HepG2 (cell line): ENCODE data around the gene GLYR1. TPM values are rescaled to one million over a fixed set of nuclear protein-coding genes. Genes with fewer than 3 reads are reported as not detected.

Source experiments
- BORCS8-MEF2B ChIP-seq: sonication (generic); formaldehyde crosslinking; IDR thresholded peaks from 2 replicates; pipeline ENCODE4 v1.8.0; 2022; ENCODE audit warnings: mild to moderate bottlenecking, missing genetic modification reagents
- GFI1 ChIP-seq: sonication (generic); formaldehyde crosslinking; IDR thresholded peaks from 2 replicates; pipeline ENCODE4 v1.5.0; 2020; ENCODE audit warnings: missing genetic modification reagents, mild to moderate bottlenecking, borderline replicate concordance
- GLI4 ChIP-seq: sonication (generic); formaldehyde crosslinking; IDR thresholded peaks from 2 replicates; pipeline ENCODE4 v1.5.1; 2020; ENCODE audit warnings: missing genetic modification reagents, mild to moderate bottlenecking, moderate library complexity, borderline replicate concordance
- IRF2 ChIP-seq: IDR thresholded peaks from 2 replicates; pipeline ENCODE4 v1.6.1; 2018; ENCODE audit warnings: missing genetic modification reagents, missing compliant biosample characterization
- PPARG ChIP-seq: conservative IDR thresholded peaks from 2 replicates; pipeline ENCODE4 v1.6.1; 2016; ENCODE audit warnings: missing biosample characterization, missing genetic modification reagents
- SYNCRIP ChIP-seq: fragments of 200-400 bp; formaldehyde crosslinking; IDR thresholded peaks from 2 replicates; pipeline ENCODE4 v1.6.1; 2018; ENCODE audit warnings: mild to moderate bottlenecking, low read depth, low read length; ENCODE audit not compliant: insufficient read depth
- TOE1 ChIP-seq: sonication (generic); formaldehyde crosslinking; IDR thresholded peaks from 2 replicates; pipeline ENCODE4 v1.4.0; 2020; ENCODE audit warnings: mild to moderate bottlenecking, missing genetic modification reagents
- WIZ ChIP-seq: sonication (generic); formaldehyde crosslinking; IDR thresholded peaks from 2 replicates; pipeline ENCODE4 v1.5.1; 2020; ENCODE audit warnings: mild to moderate bottlenecking, missing genetic modification reagents
- YEATS4 ChIP-seq: sonication (generic); formaldehyde crosslinking; IDR thresholded peaks from 2 replicates; pipeline ENCODE4 v1.4.0; 2020; ENCODE audit warnings: missing genetic modification reagents, borderline replicate concordance
- ZNF230 ChIP-seq: sonication (generic); formaldehyde crosslinking; IDR thresholded peaks from 2 replicates; pipeline ENCODE4 v1.4.0; 2020; ENCODE audit warnings: mild to moderate bottlenecking, missing genetic modification reagents
- ZNF232 ChIP-seq: sonication (generic); formaldehyde crosslinking; IDR thresholded peaks from 2 replicates; pipeline ENCODE4 v1.4.0; 2020; ENCODE audit warnings: missing genetic modification reagents, borderline replicate concordance
- ZNF510 ChIP-seq: sonication (generic); formaldehyde crosslinking; IDR thresholded peaks from 2 replicates; pipeline ENCODE4 v1.4.0; 2020; ENCODE audit warnings: low read depth, mild to moderate bottlenecking, missing genetic modification reagents
- ZNF749 ChIP-seq: sonication (generic); formaldehyde crosslinking; IDR thresholded peaks from 2 replicates; pipeline ENCODE4 v1.8.0; 2022; ENCODE audit warnings: mild to moderate bottlenecking, missing genetic modification reagents, moderate library complexity, borderline replicate concordance
- ZNF878 ChIP-seq: sonication (generic); formaldehyde crosslinking; IDR thresholded peaks from 2 replicates; pipeline ENCODE4 v1.8.1; 2023; ENCODE audit warnings: mild to moderate bottlenecking, missing genetic modification reagents, moderate library complexity
- polyA plus RNA-seq, 8 experiments: library from polyadenylated mRNA; depleted of rRNA in 3 of 8; stranded (reverse) in 7 of 8; unstranded in 1 of 8; fragments of >200 nt; fragmentation: Illumina TruSeq in 4 of 8; extraction: Trizol in 4 of 8; gene quantifications; 2 replicates each; pipeline versions ENCODE4 v1.2.1 to v1.2.3, GENCODE V29; 2011 to 2016; ENCODE audit warnings: low read depth in 4 of 8, missing spikeins in 1 of 8, mixed read lengths in 1 of 8; ENCODE audit not compliant: insufficient read depth in 1 of 8
- total RNA-seq, 5 experiments: library from RNA; depleted of rRNA; stranded (reverse); fragments of >200 nt; fragmentation: Illumina TruSeq; extraction: Trizol; gene quantifications; 2 replicates each; pipeline ENCODE4 v1.2.3, GENCODE V29; 2016; ENCODE audit warnings: low read depth in 1 of 5
- TF ChIP-seq, protein P1 (sequence below): sonication (generic); formaldehyde crosslinking; IDR thresholded peaks from 2 replicates; pipeline ENCODE4 v1.4.0; 2020; ENCODE audit warnings: missing genetic modification reagents
- TF ChIP-seq, protein P2 (sequence below): sonication (generic); formaldehyde crosslinking; IDR thresholded peaks from 2 replicates; pipeline ENCODE4 v1.4.0; 2020; ENCODE audit warnings: mild to moderate bottlenecking, missing genetic modification reagents
- TF ChIP-seq, protein P3 (sequence below): sonication (generic); formaldehyde crosslinking; IDR thresholded peaks from 2 replicates; pipeline ENCODE4 v1.8.0; 2023; ENCODE audit warnings: mild to moderate bottlenecking, missing genetic modification reagents
- TF ChIP-seq, protein P4 (sequence below): sonication (generic); formaldehyde crosslinking; IDR thresholded peaks from 2 replicates; pipeline ENCODE4 v1.4.0; 2020; ENCODE audit warnings: missing genetic modification reagents
- TF ChIP-seq, protein P5 (sequence below): sonication (generic); formaldehyde crosslinking; IDR thresholded peaks from 2 replicates; pipeline ENCODE4 v1.4.0; 2020; ENCODE audit warnings: missing genetic modification reagents, mild to moderate bottlenecking, borderline replicate concordance
- TF ChIP-seq, protein P6 (sequence below): sonication (generic); formaldehyde crosslinking; IDR thresholded peaks from 2 replicates; pipeline ENCODE4 v1.8.0; 2022; ENCODE audit warnings: mild to moderate bottlenecking, missing genetic modification reagents

The GLYR1 gene
- total and polyA plus RNA-seq, 2 of the 13 experiments (the other 11 are each of a cell fraction or from before 2014, with no cell fraction given): 28.3 to 48.7 TPM

DNA sequence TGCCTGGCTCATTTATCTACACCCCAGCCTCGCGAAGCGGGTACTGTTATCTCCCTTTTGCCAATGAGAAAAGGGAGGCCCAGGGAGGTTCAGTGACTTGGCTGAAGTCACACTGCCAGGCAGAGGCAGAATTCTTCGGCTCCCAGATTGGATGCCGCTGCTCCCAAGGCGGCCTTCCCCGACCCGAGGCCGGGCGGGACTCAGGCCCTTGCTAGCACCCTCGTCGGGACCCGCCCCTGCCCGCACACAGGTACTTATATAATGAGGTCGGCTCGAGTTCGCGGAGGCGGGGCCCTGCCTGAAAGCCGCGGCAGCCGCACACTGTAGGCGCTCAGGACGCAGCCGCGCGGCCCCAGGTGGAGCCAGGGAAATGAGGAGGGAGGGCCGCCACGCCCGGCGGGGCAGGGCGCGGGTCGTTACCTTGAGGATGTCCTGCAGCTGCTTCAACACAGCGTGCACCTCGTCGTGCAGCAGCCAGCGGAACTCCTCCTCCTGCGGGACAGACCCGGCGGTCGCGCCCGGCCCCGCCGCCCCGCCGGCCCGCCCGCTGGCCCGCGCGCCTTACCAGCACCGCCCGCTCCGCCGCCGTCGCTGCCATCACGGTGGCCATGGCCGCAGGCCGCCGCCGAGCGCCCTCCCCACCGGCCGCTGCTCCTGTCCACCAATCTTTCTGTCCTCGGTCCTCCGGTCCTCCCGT is 45.0 kb downstream of the GLYR1 start, which contains the start of gene ROGDI (continued):
- TF ChIP-seq, protein P1, sequence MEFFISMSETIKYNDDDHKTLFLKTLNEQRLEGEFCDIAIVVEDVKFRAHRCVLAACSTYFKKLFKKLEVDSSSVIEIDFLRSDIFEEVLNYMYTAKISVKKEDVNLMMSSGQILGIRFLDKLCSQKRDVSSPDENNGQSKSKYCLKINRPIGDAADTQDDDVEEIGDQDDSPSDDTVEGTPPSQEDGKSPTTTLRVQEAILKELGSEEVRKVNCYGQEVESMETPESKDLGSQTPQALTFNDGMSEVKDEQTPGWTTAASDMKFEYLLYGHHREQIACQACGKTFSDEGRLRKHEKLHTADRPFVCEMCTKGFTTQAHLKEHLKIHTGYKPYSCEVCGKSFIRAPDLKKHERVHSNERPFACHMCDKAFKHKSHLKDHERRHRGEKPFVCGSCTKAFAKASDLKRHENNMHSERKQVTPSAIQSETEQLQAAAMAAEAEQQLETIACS (CRISPR knock-in tag): no peak
- TF ChIP-seq SYNCRIP (no peak), ZNF230 (CRISPR knock-in tag) (no peak), GFI1 (no peak; the same call in 1 of the 2 replicates), GLI4 (CRISPR knock-in tag) (peak; percentile 56; the same call in 1 of the 2 replicates), IRF2 (CRISPR knock-in tag) (peak; percentile 45; the same call in 1 of the 2 replicates), BORCS8-MEF2B (CRISPR knock-in tag) (no peak), TOE1 (no peak), ZNF749 (CRISPR knock-in tag) (no peak), ZNF878 (CRISPR knock-in tag) (no peak), WIZ (CRISPR knock-in tag) (no peak), YEATS4 (CRISPR knock-in tag) (peak; percentile 54; the same call in 1 of the 2 replicates), PPARG (0 out of 2 replicates have a peak, but pooled peaks have one; percentile 22), ZNF510 (no peak), ZNF232 (CRISPR knock-in tag) (no peak)
- TF ChIP-seq, protein P2, sequence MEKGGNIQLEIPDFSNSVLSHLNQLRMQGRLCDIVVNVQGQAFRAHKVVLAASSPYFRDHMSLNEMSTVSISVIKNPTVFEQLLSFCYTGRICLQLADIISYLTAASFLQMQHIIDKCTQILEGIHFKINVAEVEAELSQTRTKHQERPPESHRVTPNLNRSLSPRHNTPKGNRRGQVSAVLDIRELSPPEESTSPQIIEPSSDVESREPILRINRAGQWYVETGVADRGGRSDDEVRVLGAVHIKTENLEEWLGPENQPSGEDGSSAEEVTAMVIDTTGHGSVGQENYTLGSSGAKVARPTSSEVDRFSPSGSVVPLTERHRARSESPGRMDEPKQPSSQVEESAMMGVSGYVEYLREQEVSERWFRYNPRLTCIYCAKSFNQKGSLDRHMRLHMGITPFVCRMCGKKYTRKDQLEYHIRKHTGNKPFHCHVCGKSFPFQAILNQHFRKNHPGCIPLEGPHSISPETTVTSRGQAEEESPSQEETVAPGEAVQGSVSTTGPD: no peak
- TF ChIP-seq, protein P3, sequence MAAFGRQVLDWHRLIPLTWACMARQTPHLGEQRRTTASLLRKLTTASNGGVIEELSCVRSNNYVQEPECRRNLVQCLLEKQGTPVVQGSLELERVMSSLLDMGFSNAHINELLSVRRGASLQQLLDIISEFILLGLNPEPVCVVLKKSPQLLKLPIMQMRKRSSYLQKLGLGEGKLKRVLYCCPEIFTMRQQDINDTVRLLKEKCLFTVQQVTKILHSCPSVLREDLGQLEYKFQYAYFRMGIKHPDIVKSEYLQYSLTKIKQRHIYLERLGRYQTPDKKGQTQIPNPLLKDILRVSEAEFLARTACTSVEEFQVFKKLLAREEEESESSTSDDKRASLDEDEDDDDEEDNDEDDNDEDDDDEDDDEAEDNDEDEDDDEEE (CRISPR knock-in tag): peak; percentile 79; the same call in 1 of the 2 replicates
- TF ChIP-seq, protein P4, sequence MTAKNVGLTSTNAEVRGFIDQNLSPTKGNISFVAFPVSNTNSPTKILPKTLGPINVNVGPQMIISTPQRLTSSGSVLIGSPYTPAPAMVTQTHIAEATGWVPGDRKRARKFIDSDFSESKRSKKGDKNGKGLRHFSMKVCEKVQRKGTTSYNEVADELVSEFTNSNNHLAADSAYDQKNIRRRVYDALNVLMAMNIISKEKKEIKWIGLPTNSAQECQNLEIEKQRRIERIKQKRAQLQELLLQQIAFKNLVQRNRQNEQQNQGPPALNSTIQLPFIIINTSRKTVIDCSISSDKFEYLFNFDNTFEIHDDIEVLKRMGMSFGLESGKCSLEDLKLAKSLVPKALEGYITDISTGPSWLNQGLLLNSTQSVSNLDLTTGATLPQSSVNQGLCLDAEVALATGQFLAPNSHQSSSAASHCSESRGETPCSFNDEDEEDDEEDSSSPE (CRISPR knock-in tag): peak; percentile 49; the same call in 1 of the 2 replicates
- TF ChIP-seq, protein P5, sequence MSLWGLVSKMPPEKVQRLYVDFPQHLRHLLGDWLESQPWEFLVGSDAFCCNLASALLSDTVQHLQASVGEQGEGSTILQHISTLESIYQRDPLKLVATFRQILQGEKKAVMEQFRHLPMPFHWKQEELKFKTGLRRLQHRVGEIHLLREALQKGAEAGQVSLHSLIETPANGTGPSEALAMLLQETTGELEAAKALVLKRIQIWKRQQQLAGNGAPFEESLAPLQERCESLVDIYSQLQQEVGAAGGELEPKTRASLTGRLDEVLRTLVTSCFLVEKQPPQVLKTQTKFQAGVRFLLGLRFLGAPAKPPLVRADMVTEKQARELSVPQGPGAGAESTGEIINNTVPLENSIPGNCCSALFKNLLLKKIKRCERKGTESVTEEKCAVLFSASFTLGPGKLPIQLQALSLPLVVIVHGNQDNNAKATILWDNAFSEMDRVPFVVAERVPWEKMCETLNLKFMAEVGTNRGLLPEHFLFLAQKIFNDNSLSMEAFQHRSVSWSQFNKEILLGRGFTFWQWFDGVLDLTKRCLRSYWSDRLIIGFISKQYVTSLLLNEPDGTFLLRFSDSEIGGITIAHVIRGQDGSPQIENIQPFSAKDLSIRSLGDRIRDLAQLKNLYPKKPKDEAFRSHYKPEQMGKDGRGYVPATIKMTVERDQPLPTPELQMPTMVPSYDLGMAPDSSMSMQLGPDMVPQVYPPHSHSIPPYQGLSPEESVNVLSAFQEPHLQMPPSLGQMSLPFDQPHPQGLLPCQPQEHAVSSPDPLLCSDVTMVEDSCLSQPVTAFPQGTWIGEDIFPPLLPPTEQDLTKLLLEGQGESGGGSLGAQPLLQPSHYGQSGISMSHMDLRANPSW: no peak
- TF ChIP-seq, protein P6, sequence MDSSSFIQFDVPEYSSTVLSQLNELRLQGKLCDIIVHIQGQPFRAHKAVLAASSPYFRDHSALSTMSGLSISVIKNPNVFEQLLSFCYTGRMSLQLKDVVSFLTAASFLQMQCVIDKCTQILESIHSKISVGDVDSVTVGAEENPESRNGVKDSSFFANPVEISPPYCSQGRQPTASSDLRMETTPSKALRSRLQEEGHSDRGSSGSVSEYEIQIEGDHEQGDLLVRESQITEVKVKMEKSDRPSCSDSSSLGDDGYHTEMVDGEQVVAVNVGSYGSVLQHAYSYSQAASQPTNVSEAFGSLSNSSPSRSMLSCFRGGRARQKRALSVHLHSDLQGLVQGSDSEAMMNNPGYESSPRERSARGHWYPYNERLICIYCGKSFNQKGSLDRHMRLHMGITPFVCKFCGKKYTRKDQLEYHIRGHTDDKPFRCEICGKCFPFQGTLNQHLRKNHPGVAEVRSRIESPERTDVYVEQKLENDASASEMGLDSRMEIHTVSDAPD (CRISPR knock-in tag): no peak
